HepG2 (cell line): Measurements from ENCODE around the gene LITAF. TPM values are rescaled to one million over a fixed set of nuclear protein-coding genes. Genes with fewer than 3 reads are reported as not detected.

Source experiments
- ATF7-NPFF ChIP-seq: sonication (generic); formaldehyde crosslinking; IDR thresholded peaks from 2 replicates; pipeline ENCODE4 v1.8.1; 2023; ENCODE audit warnings: mild to moderate bottlenecking, low read depth, missing genetic modification reagents, moderate library complexity
- CSRNP2 ChIP-seq: sonication (generic); formaldehyde crosslinking; conservative IDR thresholded peaks from 2 replicates; pipeline ENCODE4 v1.8.0; 2022; ENCODE audit warnings: low read depth, missing genetic modification reagents
- FLYWCH1 ChIP-seq: sonication (generic); formaldehyde crosslinking; IDR thresholded peaks from 2 replicates; pipeline ENCODE4 v1.8.1; 2023; ENCODE audit warnings: mild to moderate bottlenecking, missing genetic modification reagents
- FOSL2 ChIP-seq: sonication (generic); formaldehyde crosslinking; IDR thresholded peaks from 2 replicates; pipeline ENCODE4 v1.4.0; 2020; ENCODE audit warnings: missing genetic modification reagents
- FOXA1 ChIP-seq, 2 experiments: fragments of 450-650 bp in 1 of 2; sonication (generic) in 1 of 2; formaldehyde crosslinking in 1 of 2; IDR thresholded peaks; 2 replicates each; pipeline versions ENCODE4 v1.4.0 to v1.6.1; 2016 to 2020; ENCODE audit warnings: missing genetic modification reagents in 1 of 2
- HHEX ChIP-seq: IDR thresholded peaks from 2 replicates; pipeline ENCODE4 v1.6.1; 2016; ENCODE audit warnings: control low read depth
- HOXD1 ChIP-seq: sonication (generic); formaldehyde crosslinking; IDR thresholded peaks from 2 replicates; pipeline ENCODE4 v1.5.0; 2020; ENCODE audit warnings: missing genetic modification reagents
- KDM1A ChIP-seq: IDR thresholded peaks from 2 replicates; pipeline ENCODE4 v1.6.1; 2016; ENCODE audit warnings: missing compliant biosample characterization
- PAXIP1 ChIP-seq: sonication (generic); formaldehyde crosslinking; conservative IDR thresholded peaks from 2 replicates; pipeline ENCODE4 v1.4.0; 2020; ENCODE audit warnings: mild to moderate bottlenecking, missing genetic modification reagents, moderate library complexity
- RBM39 ChIP-seq: fragments of 200-400 bp; formaldehyde crosslinking; IDR thresholded peaks from one replicate; pipeline ENCODE4 v1.6.1; 2018; ENCODE audit warnings: antibody characterized with exemption, mild to moderate bottlenecking, low read depth, low read length; ENCODE audit not compliant: poor library complexity, severe bottlenecking
- ZBTB7B ChIP-seq: sonication (generic); formaldehyde crosslinking; IDR thresholded peaks from 2 replicates; pipeline ENCODE4 v1.4.0; 2020; ENCODE audit warnings: missing genetic modification reagents
- ZFX ChIP-seq: sonication (generic); formaldehyde crosslinking; IDR thresholded peaks from 2 replicates; pipeline ENCODE4 v1.4.0; 2020; ENCODE audit warnings: mild to moderate bottlenecking, low read depth, missing genetic modification reagents, moderate library complexity
- ZNF142 ChIP-seq: sonication (generic); formaldehyde crosslinking; IDR thresholded peaks from 2 replicates; pipeline ENCODE4 v1.4.0; 2020; ENCODE audit warnings: missing genetic modification reagents
- ZNF160 ChIP-seq: sonication (generic); formaldehyde crosslinking; IDR thresholded peaks from 2 replicates; pipeline ENCODE4 v1.8.0; 2022; ENCODE audit warnings: mild to moderate bottlenecking, inconsistent platforms, missing genetic modification reagents
- ZNF367 ChIP-seq: sonication (generic); formaldehyde crosslinking; IDR thresholded peaks from 2 replicates; pipeline ENCODE4 v1.4.0; 2020; ENCODE audit warnings: missing genetic modification reagents, borderline replicate concordance
- ZNF44 ChIP-seq: sonication (generic); formaldehyde crosslinking; IDR thresholded peaks from 2 replicates; pipeline ENCODE4 v1.5.1; 2020; ENCODE audit warnings: mild to moderate bottlenecking, missing genetic modification reagents
- ZNF598 ChIP-seq: sonication (generic); formaldehyde crosslinking; IDR thresholded peaks from 2 replicates; pipeline ENCODE4 v1.5.1; 2020; ENCODE audit warnings: mild to moderate bottlenecking, missing genetic modification reagents, borderline replicate concordance
- ZNF607 ChIP-seq: sonication (generic); formaldehyde crosslinking; IDR thresholded peaks from 2 replicates; pipeline ENCODE4 v1.5.1; 2020; ENCODE audit warnings: missing genetic modification reagents, mild to moderate bottlenecking, borderline replicate concordance
- polyA plus RNA-seq, 8 experiments: library from polyadenylated mRNA; depleted of rRNA in 3 of 8; stranded (reverse) in 7 of 8; unstranded in 1 of 8; fragments of >200 nt; fragmentation: Illumina TruSeq in 4 of 8; extraction: Trizol in 4 of 8; gene quantifications; 2 replicates each; pipeline versions ENCODE4 v1.2.1 to v1.2.3, GENCODE V29; 2011 to 2016; ENCODE audit warnings: low read depth in 4 of 8, missing spikeins in 1 of 8, mixed read lengths in 1 of 8; ENCODE audit not compliant: insufficient read depth in 1 of 8
- total RNA-seq, 5 experiments: library from RNA; depleted of rRNA; stranded (reverse); fragments of >200 nt; fragmentation: Illumina TruSeq; extraction: Trizol; gene quantifications; 2 replicates each; pipeline ENCODE4 v1.2.3, GENCODE V29; 2016; ENCODE audit warnings: low read depth in 1 of 5

The LITAF gene
- total and polyA plus RNA-seq, 2 of the 13 experiments (the other 11 are each of a cell fraction or from before 2014, with no cell fraction given): 80.1 to 141 TPM

GRCh38 chr16:11586856-11587642 lies at the start of gene LITAF (continued):
- TF ChIP-seq ZNF142 (CRISPR knock-in tag) (0 out of 2 replicates have a peak, but pooled peaks have one; percentile 52), PAXIP1 (CRISPR knock-in tag) (peak; percentile 45), FOSL2 (CRISPR knock-in tag) (peak; percentile 30; the same call in 1 of the 2 replicates), ZBTB7B (CRISPR knock-in tag) (peak; percentile 96), ZNF607 (peak; percentile 82), ZNF44 (0 out of 2 replicates have a peak, but pooled peaks have one; percentile 76), ZNF598 (peak; percentile 91; the same call in 1 of the 2 replicates), HHEX (peak; percentile 31; the same call in 1 of the 2 replicates), FOXA1 (IDR thresholded peaks at IDR 0.05) (no peak), FOXA1 (CRISPR knock-in tag; IDR thresholded peaks at IDR 0.05) (no peak), ZNF160 (0 out of 2 replicates have a peak, but pooled peaks have one; percentile 14), HOXD1 (CRISPR knock-in tag) (no peak), ZNF367 (no peak), ATF7-NPFF (CRISPR knock-in tag) (peak; percentile 74), FLYWCH1 (CRISPR knock-in tag) (no peak), KDM1A (CRISPR knock-in tag) (peak; percentile 98), RBM39 (peak; percentile 32), ZFX (CRISPR knock-in tag) (peak; percentile 84), CSRNP2 (CRISPR knock-in tag) (peak; percentile 17; the same call in 1 of the 2 replicates)
